Glutamatergic neuron (in vitro differentiated cells): ENCODE results near the gene CLINT1. TPM values are rescaled to one million over a fixed set of nuclear protein-coding genes. Genes with fewer than 3 reads are reported as not detected.
"Not testable (repeated sequence)": the region's sequence is repeated elsewhere in the genome, so short reads cannot be mapped to it uniquely, and the experiment has no call there.

Experiments used
- DNase-seq: peaks from one replicate; pipeline ENCODE4 v3.0.0; 2022
- H3K27ac Mint-ChIP-seq: one replicate; pipeline ENCODE4 v1.8.0; 2020; ENCODE audit warnings: mild to moderate bottlenecking, mixed read lengths, inconsistent platforms; ENCODE audit not compliant: unreplicated experiment
- H3K27me3 Mint-ChIP-seq: one replicate; pipeline ENCODE4 v1.8.0; 2020; ENCODE audit warnings: mild to moderate bottlenecking, moderate library complexity, mixed read lengths, inconsistent platforms; ENCODE audit not compliant: unreplicated experiment
- H3K36me3 Mint-ChIP-seq: one replicate; pipeline ENCODE4 v1.8.0; 2020; ENCODE audit warnings: mild to moderate bottlenecking, mixed read lengths, inconsistent platforms; ENCODE audit not compliant: unreplicated experiment
- H3K4me1 Mint-ChIP-seq: one replicate; pipeline ENCODE4 v1.8.0; 2020; ENCODE audit warnings: mild to moderate bottlenecking, low read depth, mixed read lengths, inconsistent platforms; ENCODE audit not compliant: unreplicated experiment
- H3K4me3 Mint-ChIP-seq: one replicate; pipeline ENCODE4 v1.8.0; 2020; ENCODE audit warnings: mild to moderate bottlenecking, mixed read lengths, inconsistent platforms; ENCODE audit not compliant: unreplicated experiment
- H3K9me3 Mint-ChIP-seq: one replicate; pipeline ENCODE4 v1.8.0; 2020; ENCODE audit warnings: mild to moderate bottlenecking, moderate library complexity, mixed read lengths, inconsistent platforms; ENCODE audit not compliant: unreplicated experiment
- total RNA-seq: library from RNA; stranded (reverse); fragmentation: NEBNext Ultra II Directional; extraction: Animal tissue kit (Norgen Biotek cat#: 25700); gene quantifications from one replicate; pipeline ENCODE4 v1.2.1, GENCODE V29; 2021; ENCODE audit not compliant: unreplicated experiment
- TF ChIP-seq, protein P1 (sequence below): fragments of 200-600 bp; sonication (generic); IDR thresholded peaks from one replicate; pipeline ENCODE4 v1.5.0; 2021; ENCODE audit not compliant: partially characterized antibody, unreplicated experiment

CLINT1 gene
- total RNA-seq, 1 donor from 2014 or later, result 38.0 TPM

DNA sequence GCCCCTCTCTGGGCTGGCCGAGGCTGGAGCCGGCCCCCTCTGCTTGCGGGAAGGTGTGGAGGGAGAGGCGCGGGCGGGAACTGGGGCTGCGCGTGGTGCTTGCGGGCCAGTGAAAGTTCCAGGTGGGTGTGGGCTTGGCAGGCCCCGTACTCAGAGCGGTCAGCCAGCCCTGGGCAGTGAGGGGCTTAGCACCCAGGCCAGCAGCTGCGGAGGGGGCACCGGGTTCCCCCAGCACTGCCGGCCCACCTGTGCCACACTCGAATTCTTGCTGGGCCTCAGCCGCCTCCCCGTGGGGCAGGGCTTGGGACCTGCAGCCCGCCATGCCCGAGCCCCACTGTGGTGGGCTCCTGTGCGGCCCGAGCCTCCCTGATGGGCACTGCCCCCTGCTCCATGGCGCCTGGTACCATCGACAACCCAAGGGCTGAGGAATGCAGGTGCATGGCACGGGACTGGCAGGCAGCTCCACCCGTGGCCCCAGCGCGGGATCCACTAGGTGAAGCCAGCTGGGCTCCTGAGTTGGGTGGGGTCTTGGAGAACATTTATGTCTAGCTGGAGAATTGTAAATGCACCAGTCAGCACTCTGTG lies 27.9 kb upstream of the CLINT1 start:
- Mint-ChIP-seq H3K4me1 (no peaks in the 10 kb centered on the region), H3K4me3 (no peak overlapping the region)

DNA sequence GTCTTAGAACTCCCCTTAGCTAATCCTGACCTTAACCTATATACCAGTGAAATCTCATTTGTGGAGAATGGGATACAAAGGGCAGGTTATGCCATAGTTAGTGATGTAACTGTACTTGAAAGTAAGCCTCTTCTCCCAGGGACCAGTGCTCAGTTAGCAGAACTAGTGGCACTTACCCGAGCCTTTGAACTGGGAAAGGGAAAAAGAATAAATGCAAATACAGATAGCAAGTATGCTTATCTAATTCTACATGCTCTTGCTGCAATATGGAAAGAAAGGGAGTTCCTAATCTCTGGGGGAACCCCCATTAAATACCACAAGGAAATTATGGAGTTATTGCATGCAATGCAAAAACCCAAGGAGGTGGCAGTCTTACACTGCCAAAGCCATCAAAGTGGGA lies 26.1 kb upstream of the CLINT1 start:
- peaks cover 10% of the 10 kb centered on the region for H3K36me3 Mint-ChIP-seq
- H3K4me1 Mint-ChIP-seq, H3K9me3 Mint-ChIP-seq, H3K4me3 Mint-ChIP-seq, H3K27me3 Mint-ChIP-seq, DNase-seq, H3K27ac Mint-ChIP-seq: not testable (repeated sequence)

More for the DNA sequence above, 27.9 kb upstream of the CLINT1 start:
- H3K9me3 Mint-ChIP-seq, result no peaks in the 10 kb centered on the region
- no peaks in the 10 kb centered on the region for H3K36me3 Mint-ChIP-seq
- TF ChIP-seq, protein P1, sequence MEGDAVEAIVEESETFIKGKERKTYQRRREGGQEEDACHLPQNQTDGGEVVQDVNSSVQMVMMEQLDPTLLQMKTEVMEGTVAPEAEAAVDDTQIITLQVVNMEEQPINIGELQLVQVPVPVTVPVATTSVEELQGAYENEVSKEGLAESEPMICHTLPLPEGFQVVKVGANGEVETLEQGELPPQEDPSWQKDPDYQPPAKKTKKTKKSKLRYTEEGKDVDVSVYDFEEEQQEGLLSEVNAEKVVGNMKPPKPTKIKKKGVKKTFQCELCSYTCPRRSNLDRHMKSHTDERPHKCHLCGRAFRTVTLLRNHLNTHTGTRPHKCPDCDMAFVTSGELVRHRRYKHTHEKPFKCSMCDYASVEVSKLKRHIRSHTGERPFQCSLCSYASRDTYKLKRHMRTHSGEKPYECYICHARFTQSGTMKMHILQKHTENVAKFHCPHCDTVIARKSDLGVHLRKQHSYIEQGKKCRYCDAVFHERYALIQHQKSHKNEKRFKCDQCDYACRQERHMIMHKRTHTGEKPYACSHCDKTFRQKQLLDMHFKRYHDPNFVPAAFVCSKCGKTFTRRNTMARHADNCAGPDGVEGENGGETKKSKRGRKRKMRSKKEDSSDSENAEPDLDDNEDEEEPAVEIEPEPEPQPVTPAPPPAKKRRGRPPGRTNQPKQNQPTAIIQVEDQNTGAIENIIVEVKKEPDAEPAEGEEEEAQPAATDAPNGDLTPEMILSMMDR, result no peak
- H3K27ac Mint-ChIP-seq, result no peak overlapping the region
- DNase-seq, result no peak
- no peaks in the 10 kb centered on the region for H3K27me3 Mint-ChIP-seq

DNA sequence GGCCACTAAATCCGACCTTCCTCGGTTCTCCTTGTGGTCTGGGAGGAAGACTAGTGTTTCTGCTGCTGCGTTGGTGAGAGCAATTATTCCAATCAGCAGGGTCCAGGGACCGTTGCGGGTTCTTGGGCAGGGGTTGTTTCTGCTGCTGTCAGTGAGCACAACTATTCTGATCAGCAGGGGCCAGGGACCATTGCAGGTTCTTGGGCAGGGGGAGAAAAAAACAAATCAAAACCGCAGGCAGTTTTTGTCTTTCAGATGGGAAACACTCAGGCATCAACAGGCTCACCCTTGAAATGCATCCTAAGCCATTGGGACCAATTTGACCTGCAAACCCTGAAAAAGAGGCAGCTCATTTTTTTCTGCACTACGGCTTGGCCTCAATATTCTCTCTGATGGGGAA lies 22.6 kb upstream of the CLINT1 start:
- DNase-seq, H3K4me1 Mint-ChIP-seq, H3K9me3 Mint-ChIP-seq, H3K27ac Mint-ChIP-seq, H3K27me3 Mint-ChIP-seq, H3K4me3 Mint-ChIP-seq: not testable (repeated sequence)
- peaks cover 10% of the 10 kb centered on the region for H3K36me3 Mint-ChIP-seq

DNA sequence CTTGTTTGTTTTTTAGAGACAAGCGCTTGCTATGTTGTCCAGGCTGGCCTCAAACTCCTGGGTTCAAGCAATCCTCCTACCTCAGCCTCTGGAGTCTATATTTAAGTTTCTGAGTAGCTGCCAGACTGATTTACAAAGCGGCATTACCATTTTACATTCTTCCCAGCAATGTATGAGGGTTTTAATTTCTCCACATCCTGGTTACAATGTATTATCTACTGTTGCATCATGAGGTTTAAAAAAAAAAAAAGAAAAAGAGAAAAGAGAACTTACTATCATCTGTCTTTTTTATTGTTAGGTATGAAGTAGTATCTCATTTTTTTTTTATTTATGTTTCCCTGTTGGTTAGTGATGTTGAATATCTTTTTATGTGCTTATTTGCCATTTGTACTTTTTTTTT lies 18.9 kb upstream of the CLINT1 start:
- peaks cover 2% of the 10 kb centered on the region for H3K9me3 Mint-ChIP-seq
- peaks cover 10% of the 10 kb centered on the region for H3K36me3 Mint-ChIP-seq
- H3K27ac Mint-ChIP-seq, result no peak overlapping the region
- DNase-seq, result no peak
- H3K27me3 Mint-ChIP-seq, result no peaks in the 10 kb centered on the region
- no peak overlapping the region for H3K4me3 Mint-ChIP-seq
- no peaks in the 10 kb centered on the region for H3K4me1 Mint-ChIP-seq
- TF ChIP-seq, protein P1, result no peak

DNA sequence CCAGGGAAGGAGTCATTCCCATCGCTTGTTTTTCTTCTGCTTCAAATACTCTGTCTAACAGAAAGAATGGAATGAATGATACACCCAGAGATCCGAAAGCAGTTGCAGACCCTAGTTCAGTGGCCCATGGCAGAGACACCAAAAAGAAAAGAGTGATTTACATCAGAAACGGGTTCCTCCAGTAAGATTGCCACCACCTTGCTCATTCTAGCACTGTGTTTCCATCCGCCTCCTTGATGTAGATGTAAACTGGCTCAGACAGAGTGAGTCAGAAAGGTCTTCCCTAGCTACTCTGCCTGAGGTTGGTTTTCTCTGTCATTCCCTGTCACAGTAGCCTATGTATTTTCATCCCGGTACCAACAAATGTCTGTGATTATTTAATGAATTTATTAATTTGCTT lies 15.9 kb upstream of the CLINT1 start:
- H3K27me3 Mint-ChIP-seq, result no peaks in the 10 kb centered on the region
- no peak overlapping the region for H3K27ac Mint-ChIP-seq
- no peaks in the 10 kb centered on the region for H3K4me1 Mint-ChIP-seq
- DNase-seq, result no peak
- H3K4me3 Mint-ChIP-seq, result no peak overlapping the region
- peaks cover 2% of the 10 kb centered on the region for H3K9me3 Mint-ChIP-seq
- H3K36me3 Mint-ChIP-seq, result no peaks in the 10 kb centered on the region
- TF ChIP-seq, protein P1, result no peak

DNA sequence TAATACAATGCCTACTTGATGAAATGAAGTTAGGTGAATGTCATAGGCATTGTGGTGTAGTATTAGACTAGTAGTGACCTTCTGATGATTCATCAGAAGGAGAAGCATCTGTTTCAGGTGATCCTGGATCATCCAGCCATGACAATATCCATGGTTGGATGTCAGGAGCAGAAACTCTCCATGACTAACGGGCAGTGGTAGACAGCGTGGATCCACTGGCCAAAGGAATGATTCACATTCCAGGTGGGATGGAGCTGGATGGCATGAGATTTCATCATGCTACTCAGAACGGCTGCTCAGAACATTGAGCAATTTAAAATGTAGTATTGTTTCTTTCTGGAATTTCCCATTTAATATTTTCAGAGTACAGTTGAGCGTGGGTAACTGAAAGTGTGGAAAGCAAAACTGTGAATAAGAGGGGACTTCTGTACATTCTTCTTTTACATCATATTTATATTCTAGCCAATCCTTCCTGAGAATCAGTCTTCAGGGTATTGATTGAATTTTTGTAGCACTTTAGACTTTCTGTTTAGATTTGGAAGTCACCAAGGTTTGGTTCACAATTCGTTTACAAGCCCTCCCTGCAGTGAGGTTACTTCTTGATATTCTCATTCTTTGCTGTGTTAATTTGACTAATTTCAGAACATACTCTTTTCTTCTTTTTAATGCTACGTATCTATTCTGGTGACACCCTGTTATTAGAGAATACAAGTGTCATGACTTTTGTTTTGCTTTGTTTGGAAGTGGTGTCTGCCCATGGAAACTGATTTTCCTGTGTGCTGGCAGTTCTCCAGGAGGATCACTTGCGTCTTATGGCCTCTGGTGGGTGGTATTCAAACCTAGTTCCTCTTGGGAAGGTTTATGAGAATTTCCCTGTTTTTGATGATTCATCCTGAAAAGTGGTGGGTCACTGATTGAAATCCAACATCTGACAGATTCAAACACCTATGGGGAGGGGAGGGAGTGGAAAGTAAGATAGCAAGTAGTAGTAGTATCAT lies 12.2 kb upstream of the CLINT1 start:
- no peaks in the 10 kb centered on the region for H3K4me1 Mint-ChIP-seq
- H3K27ac Mint-ChIP-seq, result no peak overlapping the region
- no peak for DNase-seq
- TF ChIP-seq, protein P1, result no peak
- H3K9me3 Mint-ChIP-seq, result no peaks in the 10 kb centered on the region
- peaks cover 2% of the 10 kb centered on the region for H3K27me3 Mint-ChIP-seq
- H3K4me3 Mint-ChIP-seq, result no peak overlapping the region
- H3K36me3 Mint-ChIP-seq, result no peaks in the 10 kb centered on the region
